ENCODE measurements around the gene LRCH1. TPM values are rescaled to one million over a fixed set of nuclear protein-coding genes. Genes with fewer than 3 reads are reported as not detected.

LRCH1 gene
- total RNA-seq, 1 donor from 2014 or later: 17.1 TPM

- intact Hi-C loops (cut with micrococcal nuclease): no loop called here
These were observed 225.1 kb downstream of the LRCH1 start for GRCh38 chr13:46778095-46778494.

- intact Hi-C loops (cut with micrococcal nuclease): no loop called here
These were observed 225.9 kb downstream of the LRCH1 start for GRCh38 chr13:46778890-46779289.

GRCh38 chr13:46782066-46782465, 229.1 kb downstream of the LRCH1 start:
- intact Hi-C loops (cut with micrococcal nuclease): no loop called here

- intact Hi-C loops (cut with micrococcal nuclease): no loop called here
These were observed 229.7 kb downstream of the LRCH1 start for GRCh38 chr13:46782691-46783090.

GRCh38 chr13:46783504-46783903, 230.5 kb downstream of the LRCH1 start:
- intact Hi-C loops (cut with micrococcal nuclease): no loop called here

- intact Hi-C loops (cut with micrococcal nuclease): loop anchor here (5.0 to 10.0 kb wide), 4 partner anchors 43 to 1881 kb away; partner anchors contain the start of gene SUCLA2
These were observed 242.4 kb downstream of the LRCH1 start for GRCh38 chr13:46795321-46795720.

GRCh38 chr13:46796129-46796514, 243.2 kb downstream of the LRCH1 start:
- intact Hi-C loops (cut with micrococcal nuclease): loop anchor here (5.0 to 10.0 kb wide), 4 partner anchors 44 to 1881 kb away; partner anchors contain the start of gene SUCLA2

GRCh38 chr13:46796515-46797474, 243.8 kb downstream of the LRCH1 start, which contains the start of gene ESD:
TSS of gene ESD (minus strand) at chr13:46797161. CDS start at chr13:46791413, 5,748 bp downstream.
- intact Hi-C loops (cut with micrococcal nuclease): loop anchor here (1.0 to 10.0 kb wide), 5 partner anchors 44 to 1882 kb away; partner anchors contain the start of gene SUCLA2

- intact Hi-C loops (cut with micrococcal nuclease): loop anchor here (1.0 to 10.0 kb wide), 5 partner anchors 45 to 1883 kb away; partner anchors contain the start of gene SUCLA2
These were observed 244.7 kb downstream of the LRCH1 start for GRCh38 chr13:46797501-46798237.

GRCh38 chr13:46799139-46799538, 246.2 kb downstream of the LRCH1 start:
- intact Hi-C loops (cut with micrococcal nuclease): loop anchor here (5.0 to 10.0 kb wide), 4 partner anchors 47 to 1884 kb away; partner anchors contain the start of gene SUCLA2

- intact Hi-C loops (cut with micrococcal nuclease): no loop called here
These were observed 248.9 kb downstream of the LRCH1 start for GRCh38 chr13:46801858-46802257.

Other genes starting within 250 kb of the LRCH1 start
- 0.23 and 0.57 TPM in 2 replicates for gene RUBCNL, start 165.9 kb upstream of the LRCH1 start, total RNA-seq
- gene ESD, start 244.0 kb downstream of the LRCH1 start, total RNA-seq: 96.7 and 101 TPM in 2 replicates